H9 (cell line): Measurements from ENCODE around the gene ZCWPW2. TPM values are rescaled to one million over a fixed set of nuclear protein-coding genes. Genes with fewer than 3 reads are reported as not detected.

Experiments
- DNase-seq: peaks from one replicate; pipeline ENCODE4 v3.0.0-alpha.2; 2017
- H2AFZ ChIP-seq: one replicate; pipeline ENCODE4 v1.6.1; 2013; ENCODE audit warnings: mild to moderate bottlenecking, low read length, control low read depth, moderate library complexity
- H2AK5ac ChIP-seq: 2 replicates; pipeline ENCODE4 v1.6.1; 2013; ENCODE audit warnings: low read length, control low read depth, mixed read lengths; ENCODE audit not compliant: insufficient read length
- H2BK120ac ChIP-seq: one replicate; pipeline ENCODE4 v1.6.1; 2013; ENCODE audit warnings: low read depth, mild to moderate bottlenecking, low read length, control low read depth, inconsistent platforms; ENCODE audit not compliant: poor library complexity, severe bottlenecking
- H2BK12ac ChIP-seq: 2 replicates; pipeline ENCODE4 v1.6.1; 2013; ENCODE audit warnings: low read length, control low read depth, mixed read lengths, low read depth; ENCODE audit not compliant: insufficient read length
- H2BK15ac ChIP-seq: 2 replicates; pipeline ENCODE4 v1.6.1; 2013; ENCODE audit warnings: low read depth, low read length, control low read depth
- H2BK20ac ChIP-seq: one replicate; pipeline ENCODE4 v1.6.1; 2013; ENCODE audit warnings: low read depth, mild to moderate bottlenecking, low read length, control low read depth, inconsistent platforms; ENCODE audit not compliant: poor library complexity, severe bottlenecking
- H2BK5ac ChIP-seq: 2 replicates; pipeline ENCODE4 v1.6.1; 2013; ENCODE audit warnings: low read length, control low read depth, mixed read lengths; ENCODE audit not compliant: insufficient read length
- H3K14ac ChIP-seq: 2 replicates; pipeline ENCODE4 v1.6.1; 2013; ENCODE audit warnings: low read length, control low read depth; ENCODE audit not compliant: insufficient read depth
- H3K18ac ChIP-seq: 2 replicates; pipeline ENCODE4 v1.6.1; 2013; ENCODE audit warnings: low read depth, mild to moderate bottlenecking, mixed read lengths, low read length, control low read depth; ENCODE audit not compliant: insufficient read length
- H3K23ac ChIP-seq: 2 replicates; pipeline ENCODE4 v1.6.1; 2013; ENCODE audit warnings: low read length, control low read depth, mixed read lengths, low read depth; ENCODE audit not compliant: insufficient read length
- H3K23me2 ChIP-seq: 2 replicates; pipeline ENCODE4 v1.6.1; 2013; ENCODE audit warnings: low read depth, mild to moderate bottlenecking, mixed read lengths, low read length, control low read depth; ENCODE audit not compliant: insufficient read length, poor library complexity, severe bottlenecking
- H3K27ac ChIP-seq: 2 replicates; pipeline ENCODE4 v1.5.1; 2013; ENCODE audit warnings: low read length, control low read depth, mixed read lengths, low read depth; ENCODE audit not compliant: insufficient read length
- H3K27me3 ChIP-seq: 2 replicates; pipeline ENCODE4 v1.6.1; 2013; ENCODE audit warnings: low read length, control low read depth, inconsistent platforms; ENCODE audit not compliant: insufficient read depth
- H3K4ac ChIP-seq: 2 replicates; pipeline ENCODE4 v1.6.1; 2013; ENCODE audit warnings: low read depth, mild to moderate bottlenecking, control low read depth, inconsistent platforms, low read length, moderate library complexity
- H3K4me1 ChIP-seq: 2 replicates; pipeline ENCODE4 v1.6.1; 2013; ENCODE audit warnings: low read length, control low read depth, inconsistent platforms; ENCODE audit not compliant: insufficient read depth
- H3K4me2 ChIP-seq: 2 replicates; pipeline ENCODE4 v1.6.1; 2013; ENCODE audit warnings: low read length, control low read depth, mixed read lengths; ENCODE audit not compliant: insufficient read length, insufficient read depth
- H3K56ac ChIP-seq: 2 replicates; pipeline ENCODE4 v1.6.1; 2013; ENCODE audit warnings: low read depth, mild to moderate bottlenecking, mixed read lengths, low read length, control low read depth; ENCODE audit not compliant: insufficient read length
- H3K79me1 ChIP-seq: 2 replicates; pipeline ENCODE4 v1.6.1; 2013; ENCODE audit warnings: low read depth, mild to moderate bottlenecking, moderate library complexity, low read length, control low read depth, inconsistent platforms; ENCODE audit not compliant: insufficient read depth, poor library complexity, severe bottlenecking
- H3K79me2 ChIP-seq: 2 replicates; pipeline ENCODE4 v1.6.1; 2013; ENCODE audit warnings: low read length, control low read depth, inconsistent platforms; ENCODE audit not compliant: insufficient read depth
- H3K9ac ChIP-seq: 2 replicates; pipeline ENCODE4 v1.6.1; 2013; ENCODE audit warnings: low read length, control low read depth, mixed read lengths; ENCODE audit not compliant: insufficient read length; ENCODE audit errors: extremely low read depth
- H3K9me3 ChIP-seq: one replicate; pipeline ENCODE4 v1.6.1; 2013; ENCODE audit warnings: low read depth, low read length, inconsistent platforms; ENCODE audit not compliant: control insufficient read depth
- H3T11ph ChIP-seq: one replicate; pipeline ENCODE4 v1.6.1; 2013; ENCODE audit warnings: mild to moderate bottlenecking, low read length, control low read depth, inconsistent platforms
- H4K20me1 ChIP-seq: one replicate; pipeline ENCODE4 v1.6.1; 2013; ENCODE audit not compliant: control insufficient read depth, insufficient read length, insufficient read depth
- H4K5ac ChIP-seq: 2 replicates; pipeline ENCODE4 v1.6.1; 2013; ENCODE audit warnings: low read depth, mild to moderate bottlenecking, mixed read lengths, low read length, control low read depth; ENCODE audit not compliant: insufficient read length
- H4K8ac ChIP-seq: replicated peaks from 2 replicates; pipeline ENCODE4 v1.6.1; 2013; ENCODE audit warnings: low read length, control low read depth, mixed read lengths, low read depth; ENCODE audit not compliant: insufficient read length
- H4K91ac ChIP-seq: 2 replicates; pipeline ENCODE4 v1.6.1; 2013; ENCODE audit warnings: low read depth, mild to moderate bottlenecking, moderate library complexity, mixed read lengths, low read length, control low read depth; ENCODE audit not compliant: insufficient read length
- H3K27ac Mint-ChIP-seq, 3 experiments: 2 replicates in 2 of 3; 3 replicates in 1 of 3; pipeline ENCODE4 v1.8.0; 2020 to 2021; ENCODE audit warnings: mixed read lengths in 3 of 3, mild to moderate bottlenecking in 1 of 3, moderate library complexity in 1 of 3
- H3K27me3 Mint-ChIP-seq: 2 replicates; pipeline ENCODE4 v1.8.0; 2021; ENCODE audit warnings: low read depth, mild to moderate bottlenecking, moderate library complexity, mixed read lengths
- H3K36me3 Mint-ChIP-seq, 3 experiments: 2 replicates in 2 of 3; 3 replicates in 1 of 3; pipeline ENCODE4 v1.8.0; 2020 to 2021; ENCODE audit warnings: low read depth in 3 of 3, mixed read lengths in 3 of 3; ENCODE audit not compliant: insufficient read depth in 1 of 3
- H3K4me1 Mint-ChIP-seq, 2 experiments: 2 replicates each; pipeline ENCODE4 v1.8.0; 2020; ENCODE audit warnings: mixed read lengths in 2 of 2
- H3K4me3 Mint-ChIP-seq, 2 experiments: 2 replicates in 1 of 2; 3 replicates in 1 of 2; pipeline ENCODE4 v1.8.0; 2020 to 2021; ENCODE audit warnings: mild to moderate bottlenecking in 2 of 2, mixed read lengths in 2 of 2, moderate library complexity in 1 of 2
- H3K9me3 Mint-ChIP-seq, 2 experiments: 2 replicates in 1 of 2; 3 replicates in 1 of 2; pipeline ENCODE4 v1.8.0; 2020; ENCODE audit warnings: mild to moderate bottlenecking in 2 of 2, mixed read lengths in 2 of 2, moderate library complexity in 1 of 2
- total RNA-seq: library from RNA; stranded (reverse); gene quantifications from 2 replicates; pipeline ENCODE4 v1.2.1, GENCODE V29; 2021
- TF ChIP-seq, protein P1 (sequence below): fragments of 200-600 bp; sonication (generic); conservative IDR thresholded peaks from 3 replicates; pipeline ENCODE4 v1.8.0; 2021; ENCODE audit warnings: antibody characterized with exemption, mild to moderate bottlenecking

Gene ZCWPW2
- total RNA-seq, 1 experiment from 2014 or later: 0.35 TPM

DNA sequence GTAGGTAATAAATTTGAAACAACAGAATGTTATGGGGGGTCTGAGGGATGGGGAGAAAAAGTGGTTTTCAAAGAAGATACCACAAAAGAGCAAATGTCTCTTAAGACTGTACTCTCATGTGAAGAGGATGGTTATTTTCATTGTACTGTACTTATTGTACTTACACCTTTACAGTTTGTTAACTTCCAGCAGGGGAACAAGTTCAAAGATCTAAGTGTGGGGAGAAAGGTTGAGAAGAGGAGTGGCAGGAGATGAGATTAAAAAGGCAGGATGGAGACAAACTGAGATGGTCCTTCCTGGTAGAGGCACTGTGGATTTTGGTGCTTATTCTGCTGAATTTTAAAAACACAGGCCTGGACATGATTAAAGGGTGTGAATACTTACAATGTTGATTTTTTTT is 5.4 kb upstream of the ZCWPW2 start:
- Mint-ChIP-seq H3K9me3 (no peaks in the 10 kb centered on the region), H3K27ac (no peak overlapping the region), H3K36me3 (peaks cover 0 to 6% (median 4%) of the 10 kb centered on the region in 3 experiments; a peak in 4 of 7 replicates), H3K27me3 (no peaks in the 10 kb centered on the region), H3K4me3 (no peak overlapping the region), H3K4me1 (peaks cover 16 to 21% of the 10 kb centered on the region in 2 experiments)
- H2BK5ac ChIP-seq: no peak overlapping the region
- no peak overlapping the region for H4K91ac ChIP-seq
- no peak overlapping the region for H3K27ac ChIP-seq
- no peak overlapping the region for H4K5ac ChIP-seq
- no peak overlapping the region for H2BK15ac ChIP-seq
- no peak overlapping the region for H2AK5ac ChIP-seq
- no peak for DNase-seq
- no peak overlapping the region for H3K4ac ChIP-seq
- no peak overlapping the region for H3K56ac ChIP-seq
- H4K20me1 ChIP-seq: no peaks in the 10 kb centered on the region
- H2BK20ac ChIP-seq: no peak overlapping the region
- no peaks in the 10 kb centered on the region for H3K79me1 ChIP-seq
- H3K9ac ChIP-seq: no peak overlapping the region
- H3K27me3 ChIP-seq: no peaks in the 10 kb centered on the region
- no peak overlapping the region for H3K14ac ChIP-seq
- H3K4me2 ChIP-seq: no peak overlapping the region
- H4K8ac ChIP-seq: no peak overlapping the region
- H3K4me1 ChIP-seq: no peaks in the 10 kb centered on the region; the same call in 1 of the 2 replicates
- no peak overlapping the region for H3K18ac ChIP-seq
- H2BK12ac ChIP-seq: no peak overlapping the region
- peaks cover 5% of the 10 kb centered on the region for H3K23me2 ChIP-seq
- H3K23ac ChIP-seq: no peak overlapping the region
- peaks cover 2% of the 10 kb centered on the region; the same call in 1 of the 2 replicates for H3K79me2 ChIP-seq
- no peak overlapping the region for H3T11ph ChIP-seq
- TF ChIP-seq, protein P1, sequence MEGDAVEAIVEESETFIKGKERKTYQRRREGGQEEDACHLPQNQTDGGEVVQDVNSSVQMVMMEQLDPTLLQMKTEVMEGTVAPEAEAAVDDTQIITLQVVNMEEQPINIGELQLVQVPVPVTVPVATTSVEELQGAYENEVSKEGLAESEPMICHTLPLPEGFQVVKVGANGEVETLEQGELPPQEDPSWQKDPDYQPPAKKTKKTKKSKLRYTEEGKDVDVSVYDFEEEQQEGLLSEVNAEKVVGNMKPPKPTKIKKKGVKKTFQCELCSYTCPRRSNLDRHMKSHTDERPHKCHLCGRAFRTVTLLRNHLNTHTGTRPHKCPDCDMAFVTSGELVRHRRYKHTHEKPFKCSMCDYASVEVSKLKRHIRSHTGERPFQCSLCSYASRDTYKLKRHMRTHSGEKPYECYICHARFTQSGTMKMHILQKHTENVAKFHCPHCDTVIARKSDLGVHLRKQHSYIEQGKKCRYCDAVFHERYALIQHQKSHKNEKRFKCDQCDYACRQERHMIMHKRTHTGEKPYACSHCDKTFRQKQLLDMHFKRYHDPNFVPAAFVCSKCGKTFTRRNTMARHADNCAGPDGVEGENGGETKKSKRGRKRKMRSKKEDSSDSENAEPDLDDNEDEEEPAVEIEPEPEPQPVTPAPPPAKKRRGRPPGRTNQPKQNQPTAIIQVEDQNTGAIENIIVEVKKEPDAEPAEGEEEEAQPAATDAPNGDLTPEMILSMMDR: no peak
- no peaks in the 10 kb centered on the region for H3K9me3 ChIP-seq
- H2BK120ac ChIP-seq: no peak overlapping the region
- H2AFZ ChIP-seq: no peak overlapping the region
